HG02981 (cell line): Measurements from ENCODE around the gene LMNTD1.
"Not testable (repeated sequence)": the region's sequence is repeated elsewhere in the genome, so short reads cannot be mapped to it uniquely, and the experiment has no call there.

Experiments used
- ATAC-seq: cut with Tn5 transposase; IDR thresholded peaks from one replicate; pipeline ENCODE4 v1.9.1; 2021; ENCODE audit warnings: mild to moderate bottlenecking, moderate library complexity; ENCODE audit not compliant: unreplicated experiment

The LMNTD1 gene

DNA sequence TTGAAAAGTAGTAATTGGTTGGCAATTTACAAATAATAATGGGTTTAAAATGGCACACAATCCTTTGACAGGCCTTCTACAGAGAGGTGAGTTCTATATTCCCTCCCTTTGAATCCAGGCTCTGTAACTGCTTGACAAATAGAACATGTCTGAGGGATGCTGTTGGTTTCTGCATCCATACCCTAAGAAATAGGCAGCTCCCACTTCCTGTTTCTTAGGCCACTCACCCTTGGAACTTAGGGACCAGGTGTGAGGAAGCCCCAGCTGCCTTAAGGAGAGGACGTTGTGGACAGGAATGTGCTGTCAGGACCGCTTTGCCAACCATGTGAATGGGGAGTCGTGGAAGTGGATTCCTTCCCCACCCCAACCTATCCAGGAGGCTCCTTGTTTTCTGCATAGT is 59.4 kb downstream of the LMNTD1 start:
- ATAC-seq = no peak

DNA sequence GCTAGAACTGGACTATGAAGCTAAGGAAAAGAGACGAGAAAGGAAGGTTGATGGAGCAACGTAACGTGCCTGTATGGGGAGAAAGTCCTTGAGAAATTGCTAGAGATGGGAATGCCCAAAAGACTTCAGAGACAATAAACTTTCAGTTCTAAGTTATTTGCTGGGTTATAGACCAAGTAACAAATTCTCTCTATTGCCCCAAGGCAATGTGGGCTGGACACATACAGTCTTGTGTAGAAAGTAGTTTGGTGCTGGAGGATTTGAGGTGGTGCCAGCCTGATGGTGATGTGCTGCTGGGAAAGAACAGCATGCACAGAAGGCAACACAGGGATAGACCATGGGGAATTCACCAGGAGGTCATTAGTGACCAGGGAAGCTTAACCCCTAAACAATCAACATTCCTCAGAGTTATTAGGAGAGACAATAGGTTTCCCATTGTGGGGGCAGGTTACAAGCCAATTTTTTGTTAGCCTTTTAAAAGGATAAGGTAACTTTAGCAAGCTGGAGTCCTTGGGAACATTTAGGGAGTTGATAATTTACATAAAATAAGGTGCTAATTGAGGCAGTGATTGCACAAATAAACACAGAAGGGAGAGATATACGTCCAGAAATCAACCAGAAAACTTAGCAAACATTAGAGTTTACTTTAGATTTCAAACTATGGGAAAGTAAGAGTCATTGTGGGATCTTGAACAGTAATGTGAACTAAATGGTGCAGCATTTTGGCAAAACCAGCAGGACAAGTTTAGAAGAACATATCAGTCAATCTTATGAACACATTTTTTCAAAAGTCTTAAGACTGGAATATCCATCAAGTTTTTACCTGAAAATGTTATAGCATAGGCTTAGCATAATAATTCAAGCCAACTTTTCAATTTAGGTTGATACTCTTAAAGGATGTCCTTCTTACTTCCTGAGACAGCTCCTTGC is 61.4 kb downstream of the LMNTD1 start:
- no peak for ATAC-seq

DNA sequence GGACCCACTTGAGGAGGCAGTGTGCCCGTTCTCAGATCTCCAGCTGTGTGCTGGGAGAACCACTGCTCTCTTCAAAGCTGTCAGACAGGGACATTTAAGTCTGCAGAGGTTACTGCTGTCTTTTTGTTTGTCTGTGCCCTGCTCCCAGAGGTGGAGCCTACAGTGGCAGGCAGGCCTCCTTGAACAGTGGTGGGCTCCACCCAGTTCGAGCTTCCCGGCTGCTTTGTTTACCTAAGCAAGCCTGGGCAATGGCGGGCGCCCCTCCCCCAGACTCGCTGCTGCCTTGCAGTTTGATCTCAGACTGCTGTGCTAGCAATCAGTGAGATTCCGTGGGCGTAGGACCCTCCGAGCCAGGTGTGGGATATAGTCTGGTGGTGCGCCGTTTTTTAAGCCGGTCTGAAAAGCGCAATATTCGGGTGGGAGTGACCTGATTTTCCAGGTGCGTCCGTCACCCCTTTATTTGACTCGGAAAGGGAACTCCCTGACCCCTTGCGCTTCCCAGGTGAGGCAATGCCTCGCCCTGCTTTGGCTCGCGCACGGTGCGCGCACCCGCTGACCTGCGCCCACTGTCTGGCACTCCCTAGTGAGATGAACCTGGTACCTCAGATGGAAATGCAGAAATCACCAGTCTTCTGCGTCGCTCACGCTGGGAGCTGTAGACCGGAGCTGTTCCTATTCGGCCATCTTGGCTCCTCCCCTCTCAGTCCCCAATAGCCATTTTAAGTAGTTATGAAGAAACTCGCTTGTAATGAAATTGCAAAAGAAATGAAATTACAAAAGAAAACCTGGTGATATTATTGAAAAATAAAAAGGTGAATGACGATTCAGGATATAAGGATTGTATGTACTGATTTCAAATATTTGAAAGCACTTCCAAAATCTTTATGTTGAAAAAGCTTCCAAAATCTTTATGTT is 63.9 kb downstream of the LMNTD1 start:
- not testable (repeated sequence) for ATAC-seq

DNA sequence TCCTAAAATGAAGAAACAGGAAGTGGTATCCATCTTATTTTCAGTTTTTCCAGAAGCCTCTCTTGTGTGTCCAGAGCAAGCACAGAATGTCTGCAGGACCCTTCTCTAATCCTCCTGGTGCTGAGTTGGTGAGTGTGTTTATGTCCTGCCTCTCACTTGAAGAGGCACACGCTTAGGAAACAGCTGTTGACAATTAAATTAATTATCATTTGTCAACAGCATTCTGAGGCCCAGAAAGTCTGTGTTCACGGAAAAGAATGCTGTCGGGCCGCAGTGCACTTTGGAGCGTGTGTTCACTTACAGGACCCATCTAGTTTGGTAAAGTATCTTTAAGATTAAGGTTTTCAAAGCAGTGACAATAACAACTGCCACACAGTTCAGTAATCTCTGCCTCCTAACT is 70.5 kb downstream of the LMNTD1 start:
- ATAC-seq = no peak

DNA sequence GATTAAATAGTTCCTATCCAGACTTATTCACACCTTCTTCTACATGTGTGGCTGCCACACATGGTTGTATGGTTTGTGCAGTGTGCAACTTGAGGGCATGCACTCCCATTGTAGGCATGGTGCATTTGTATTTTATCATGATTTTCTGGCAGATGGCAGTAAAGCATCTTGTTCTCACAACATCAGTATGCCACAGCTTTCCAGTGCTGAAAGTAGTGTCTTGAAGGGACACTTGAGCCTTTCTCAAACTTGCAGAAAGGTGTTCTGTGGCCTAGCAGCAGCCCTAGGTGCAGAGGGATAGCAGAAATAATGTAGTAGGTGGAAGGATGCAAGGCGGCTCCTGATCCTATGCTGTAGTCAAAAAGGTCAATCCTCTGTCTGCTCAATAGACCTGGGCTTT is 72.9 kb downstream of the LMNTD1 start:
- no peak for ATAC-seq

DNA sequence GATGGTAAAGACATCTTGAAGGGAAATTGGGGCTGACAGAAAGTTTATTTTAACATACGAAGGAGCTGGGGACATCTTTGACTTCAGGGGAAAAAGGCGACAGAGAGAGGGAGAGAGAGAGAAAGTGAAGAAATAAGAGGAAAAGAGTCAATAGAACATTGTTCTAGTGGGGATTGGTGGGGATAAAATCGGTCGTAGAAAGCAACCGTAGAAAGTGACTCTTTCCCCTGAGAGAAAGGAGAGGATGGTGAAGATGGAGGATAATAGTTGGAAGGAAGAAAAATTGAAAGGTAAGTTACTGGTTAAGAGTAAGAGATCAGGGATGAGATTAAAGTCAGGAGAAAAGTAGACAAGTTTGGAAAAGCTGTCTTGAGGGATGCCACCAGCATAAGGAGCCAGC is 75.9 kb downstream of the LMNTD1 start:
- no peak for ATAC-seq

DNA sequence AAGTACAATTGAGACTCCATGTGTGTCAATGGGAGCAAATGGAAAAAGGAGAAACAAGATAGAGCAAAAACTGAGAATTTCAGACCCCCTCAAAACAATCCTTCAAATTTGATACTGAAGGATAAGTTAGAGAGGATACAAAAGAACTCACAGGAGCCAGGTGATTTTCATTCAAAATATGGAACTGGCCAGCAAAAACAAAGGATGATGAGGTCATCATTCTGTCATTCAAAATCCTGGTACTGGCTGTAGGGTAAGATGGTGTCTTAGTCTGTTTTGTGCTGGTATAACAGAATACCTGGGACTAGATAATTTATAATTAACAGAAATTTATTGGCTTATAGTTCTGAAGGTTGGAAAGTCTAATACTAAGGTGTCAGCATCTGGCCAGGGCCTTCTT is 80.6 kb downstream of the LMNTD1 start:
- no peak for ATAC-seq

DNA sequence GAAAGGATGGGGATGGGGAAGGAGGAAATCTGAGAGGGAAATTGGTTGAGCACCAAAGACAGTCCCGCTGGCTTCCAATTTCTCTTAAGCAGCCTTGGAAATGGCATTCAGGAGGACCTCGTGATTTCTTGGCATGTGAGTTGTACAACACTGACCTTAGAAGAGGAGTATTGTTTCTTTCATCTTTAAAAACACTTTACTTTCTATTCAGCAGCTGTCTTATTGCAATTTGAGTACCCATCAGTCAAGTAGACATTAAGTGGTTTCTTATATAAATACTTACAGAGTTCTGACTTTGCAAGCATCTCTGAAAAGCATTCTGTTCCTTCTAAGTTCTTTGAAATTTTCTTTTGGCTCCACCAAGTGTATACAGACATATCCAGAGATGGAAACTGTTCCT is 83.2 kb downstream of the LMNTD1 start:
- ATAC-seq = no peak

DNA sequence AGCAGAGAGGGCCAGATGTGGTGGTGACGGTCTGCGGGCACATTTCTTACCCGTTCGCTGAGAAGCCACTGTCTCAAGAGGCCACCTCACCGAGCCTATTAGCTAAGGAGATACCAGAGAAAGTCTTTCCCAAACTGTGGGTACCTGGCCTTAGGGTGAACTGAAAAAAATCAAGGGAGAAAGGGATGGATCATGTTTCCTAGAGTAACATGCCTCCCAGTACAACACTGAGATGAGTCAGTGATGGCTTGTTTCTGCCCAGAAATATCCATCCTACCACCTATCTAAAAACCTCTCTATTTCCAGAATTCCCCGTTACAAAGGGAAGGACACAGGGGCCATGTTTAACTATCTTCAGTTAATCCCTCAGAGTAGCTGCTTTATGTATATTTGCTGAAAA is 83.7 kb downstream of the LMNTD1 start:
- no peak for ATAC-seq

DNA sequence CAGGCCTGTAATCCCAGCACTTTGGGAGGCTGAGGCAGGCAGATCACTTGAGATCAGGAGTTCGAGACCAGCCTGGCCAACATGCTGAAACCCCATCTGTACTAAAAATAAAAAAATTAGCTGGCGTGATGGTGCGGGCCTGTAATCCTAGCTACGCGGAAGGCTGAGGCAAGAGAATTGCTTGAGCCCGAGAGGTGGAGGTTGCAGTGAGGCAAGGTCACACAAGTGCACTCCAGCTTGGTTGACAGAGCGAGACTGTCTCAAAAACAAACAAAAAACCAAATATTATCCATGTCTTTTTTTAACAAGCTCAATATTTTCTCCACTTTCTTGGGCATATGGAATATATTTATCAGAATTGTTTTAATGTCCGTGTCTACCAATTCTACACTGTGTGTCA is 89.6 kb downstream of the LMNTD1 start:
- ATAC-seq = no peak

DNA sequence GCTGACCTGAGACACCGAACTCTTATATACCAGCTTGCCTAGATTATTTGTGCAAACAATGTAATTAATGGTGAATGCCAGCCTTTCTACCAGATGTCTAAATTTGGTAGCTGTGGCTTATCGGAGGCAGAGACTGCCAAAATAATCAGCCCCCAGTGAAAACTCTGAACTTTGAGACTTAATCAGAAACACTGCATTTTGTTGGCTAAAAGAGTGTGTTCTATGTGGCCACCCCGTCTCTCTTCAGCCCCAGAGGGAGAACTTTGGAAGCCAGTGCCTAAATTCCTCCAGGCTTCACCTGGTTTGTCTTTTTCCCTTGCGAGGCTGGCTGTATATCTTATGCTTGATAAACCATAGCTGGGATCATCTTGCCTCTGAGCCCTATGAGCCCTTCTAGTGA is 90.1 kb downstream of the LMNTD1 start:
- ATAC-seq = no peak

DNA sequence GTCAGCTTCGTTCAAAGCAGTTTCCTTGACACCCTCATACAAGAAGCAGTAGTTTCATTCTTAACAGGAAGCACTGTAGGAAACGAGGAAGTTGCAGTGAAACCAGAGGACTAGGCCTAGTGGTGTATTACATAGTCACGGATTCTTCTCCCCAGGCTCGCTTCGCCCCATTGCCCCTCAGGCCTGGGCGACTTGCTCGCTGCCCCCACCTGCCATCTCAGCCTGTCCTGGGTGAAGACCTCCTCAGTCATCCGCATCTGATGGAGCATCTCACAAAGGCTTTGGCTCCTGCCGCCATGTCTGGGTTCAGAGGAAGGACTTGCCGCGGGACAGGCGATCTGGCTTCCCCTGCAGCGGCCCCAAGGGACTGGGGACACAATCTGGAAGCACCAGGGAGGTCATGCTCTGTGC is 93.5 kb downstream of the LMNTD1 start:
- peak; percentile 92 for ATAC-seq

DNA sequence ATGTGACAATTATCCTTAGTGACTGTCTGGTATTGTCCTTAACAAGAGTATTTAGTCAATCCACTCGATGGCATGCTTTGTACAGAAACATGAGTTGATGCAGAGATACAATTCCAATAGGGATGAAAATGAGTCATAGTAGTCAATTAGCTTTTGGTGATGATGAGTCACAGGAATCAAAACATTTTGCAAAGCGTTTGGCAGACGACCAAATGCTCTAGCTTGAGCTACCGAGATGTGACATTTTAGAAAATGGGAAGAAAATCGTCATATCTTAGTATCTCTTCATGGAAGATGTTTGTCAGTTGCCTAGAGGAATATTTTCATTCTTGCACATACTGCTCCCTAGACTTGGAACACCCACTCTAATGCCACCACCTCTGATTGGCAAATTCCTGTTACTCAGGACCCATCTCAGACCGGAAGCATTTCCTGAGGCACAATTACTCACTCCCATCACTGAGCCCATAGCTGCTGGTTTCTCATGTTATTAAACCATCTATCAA is 95.0 kb downstream of the LMNTD1 start:
- ATAC-seq = no peak

DNA sequence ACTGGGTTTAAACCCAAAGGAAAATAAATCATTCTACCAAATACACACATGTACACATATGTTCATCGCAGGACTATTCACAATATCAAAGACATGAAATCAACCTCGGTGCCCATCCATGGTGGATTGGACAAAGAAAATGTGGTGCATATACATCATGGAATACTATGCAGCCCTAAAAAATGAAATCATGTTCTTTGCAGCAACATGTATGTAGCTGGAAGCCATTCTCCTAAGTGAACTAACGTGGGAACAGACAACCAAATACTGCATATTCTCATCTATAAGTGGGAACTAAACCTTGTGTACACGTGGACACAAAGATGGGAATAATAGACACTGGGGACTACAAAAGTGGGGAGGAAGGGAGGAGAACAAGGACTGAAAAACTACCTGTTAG is 96.6 kb downstream of the LMNTD1 start:
- no peak for ATAC-seq

DNA sequence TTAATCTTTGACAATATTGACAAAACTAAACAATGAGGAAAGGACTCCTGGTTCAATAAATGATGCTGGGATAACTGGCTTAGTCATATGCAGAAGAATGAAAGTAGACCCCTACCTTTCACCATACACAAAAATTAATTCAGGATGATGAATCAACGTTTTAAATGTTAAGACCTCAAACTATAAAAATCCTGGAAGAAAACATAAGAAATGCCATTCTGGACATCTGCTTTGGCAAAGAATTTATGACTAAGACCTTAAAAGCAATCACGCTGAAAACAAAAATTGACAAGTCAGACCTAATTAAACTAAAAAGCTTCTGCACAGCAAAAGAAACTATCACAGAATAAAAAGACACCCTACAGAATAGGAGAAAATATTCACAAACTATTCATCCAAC is 97.4 kb downstream of the LMNTD1 start:
- no peak for ATAC-seq

DNA sequence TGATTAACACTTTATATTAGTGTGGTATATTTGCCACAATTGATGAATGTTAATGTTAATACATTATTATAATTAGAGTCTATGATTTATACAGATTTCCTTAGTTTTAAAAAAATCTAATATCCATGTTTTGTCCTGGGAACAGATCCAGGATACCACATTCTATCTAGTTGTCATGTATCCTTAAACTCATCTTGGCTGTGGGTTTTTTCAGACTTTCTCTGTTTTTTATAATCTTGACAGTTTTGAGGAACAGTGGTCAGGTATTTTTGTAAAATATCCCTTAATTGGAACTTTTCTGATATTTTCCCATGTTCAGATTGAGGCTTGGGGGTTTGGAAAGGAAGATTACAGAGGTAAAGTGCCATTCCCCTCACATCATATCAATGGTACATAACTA is 104.1 kb downstream of the LMNTD1 start:
- no peak for ATAC-seq

DNA sequence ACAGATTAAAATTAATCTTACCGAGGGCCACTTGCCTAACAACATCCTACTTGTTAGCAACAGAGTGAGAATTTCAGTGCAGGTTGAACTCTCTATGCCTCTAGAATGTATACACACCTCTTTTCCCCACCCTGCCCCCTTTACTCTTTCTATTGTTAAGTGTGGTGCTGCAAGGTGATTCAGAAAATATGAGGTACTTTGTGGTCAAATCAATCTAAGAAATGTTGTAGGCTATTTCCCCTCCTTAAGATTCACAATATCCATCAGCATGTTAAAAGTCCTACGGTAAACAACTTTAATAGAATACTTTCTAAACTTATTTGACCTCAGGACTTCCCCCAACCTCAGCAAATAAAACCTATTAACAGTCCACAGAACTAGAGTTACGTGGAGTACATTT is 106.0 kb downstream of the LMNTD1 start:
- ATAC-seq = no peak

DNA sequence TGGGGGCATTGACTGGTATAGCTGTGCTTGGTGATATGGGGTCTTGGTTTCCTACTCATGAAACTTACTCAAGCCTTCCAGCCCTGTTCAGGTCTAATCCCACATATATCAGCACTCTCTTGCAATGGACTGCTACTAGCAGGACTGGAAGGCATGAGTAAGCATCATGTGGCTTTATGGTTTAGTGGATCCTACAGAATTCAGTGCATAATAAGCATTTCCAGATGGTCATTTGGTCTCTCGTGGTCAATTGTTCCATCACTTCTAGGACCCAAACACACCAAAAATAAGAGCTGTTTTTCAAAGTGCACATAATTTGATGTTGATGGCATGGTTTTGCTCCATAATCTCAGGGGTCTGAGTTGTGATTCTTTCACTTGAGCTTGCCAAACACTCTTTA is 114.4 kb downstream of the LMNTD1 start:
- ATAC-seq = no peak

DNA sequence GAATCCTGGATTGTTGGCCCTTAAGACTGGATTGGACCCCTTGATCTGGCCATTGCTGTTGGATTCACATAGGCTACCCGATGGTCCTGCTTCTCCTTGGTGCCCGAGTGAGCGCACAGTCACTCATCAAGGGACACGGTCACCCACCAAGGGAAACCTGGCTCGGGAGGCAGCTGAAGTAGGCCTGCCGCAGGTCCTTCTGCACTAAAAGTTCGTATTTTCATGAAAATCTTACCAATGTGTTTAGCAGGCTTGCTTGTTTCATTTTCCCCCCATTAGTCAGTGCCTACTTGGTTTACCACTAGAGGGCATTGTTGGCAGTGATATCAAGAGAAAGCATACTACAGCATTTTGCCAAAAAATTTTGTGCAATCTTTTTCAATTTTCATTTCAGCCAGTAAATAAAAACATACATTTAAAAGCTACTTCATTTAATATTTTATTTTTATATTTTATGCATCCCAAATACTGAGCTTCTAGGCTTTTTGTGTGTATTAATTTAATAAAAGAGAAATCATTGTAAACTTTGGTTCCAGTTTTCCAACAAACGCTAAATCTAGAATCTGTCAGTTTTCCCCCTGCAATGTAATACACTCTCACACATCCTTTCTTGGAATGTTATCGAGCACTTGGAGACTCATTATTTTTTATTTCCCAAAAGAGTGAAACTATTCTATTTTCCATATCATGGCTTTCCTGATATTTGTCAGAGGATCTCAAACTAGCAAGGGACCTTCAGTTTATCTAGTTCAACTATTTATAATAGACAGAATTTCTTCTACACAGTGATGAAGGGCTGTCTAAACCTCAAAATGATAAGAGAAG is 116.7 kb downstream of the LMNTD1 start:
- ATAC-seq = peak; percentile 77

DNA sequence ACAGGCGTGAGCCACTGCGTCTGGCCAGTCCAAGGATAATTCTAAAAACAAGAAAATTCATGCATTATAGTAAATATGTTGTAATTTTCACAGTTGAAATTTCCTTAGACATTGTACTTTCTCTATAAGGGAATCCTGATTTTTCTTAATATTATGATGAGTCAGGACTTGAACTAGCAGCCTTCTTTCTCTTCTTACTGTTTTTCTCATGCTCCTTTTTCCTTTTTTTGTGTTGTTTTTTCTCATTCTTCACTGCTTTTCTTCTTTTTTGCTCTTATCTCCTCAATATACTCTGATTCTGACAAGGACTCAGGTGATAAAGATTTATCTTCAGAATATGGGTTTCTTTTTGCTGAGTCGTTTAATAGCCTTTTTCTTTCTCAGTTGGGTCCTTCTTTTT is 117.7 kb downstream of the LMNTD1 start:
- no peak for ATAC-seq

DNA sequence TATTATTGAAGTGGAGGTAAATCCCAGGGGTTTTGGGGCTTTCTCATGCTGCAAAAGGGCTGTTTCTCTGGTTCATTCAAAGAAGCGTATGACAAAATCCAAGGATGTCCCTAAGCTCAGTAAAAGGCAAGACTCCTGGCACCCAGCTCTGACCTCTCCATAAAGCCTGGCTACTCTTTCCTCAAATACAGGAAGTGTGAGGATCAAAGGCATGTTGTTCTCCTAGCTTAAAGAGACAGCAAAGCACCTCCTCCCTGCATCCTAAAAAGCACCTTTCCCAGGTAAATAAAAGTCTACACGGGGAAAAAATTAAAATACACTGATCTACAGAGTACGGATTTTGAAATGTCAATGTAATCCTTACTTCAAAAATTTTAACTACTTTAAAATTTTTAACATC is 118.6 kb downstream of the LMNTD1 start:
- ATAC-seq = no peak
